Ishikawa (cell line): Measurements from ENCODE around the gene FSTL1.

Source experiments
- CEBPB ChIP-seq: IDR thresholded peaks from 2 replicates; pipeline ENCODE4 v1.6.1; 2012
- CREB1 ChIP-seq: IDR thresholded peaks from 2 replicates; pipeline ENCODE4 v1.6.1; 2012; ENCODE audit warnings: low read depth
- EGR1 ChIP-seq: IDR thresholded peaks from 2 replicates; pipeline ENCODE4 v1.6.1; 2012
- EP300 ChIP-seq: IDR thresholded peaks from 2 replicates; pipeline ENCODE4 v1.6.1; 2012; ENCODE audit warnings: borderline replicate concordance
- FOXM1 ChIP-seq: IDR thresholded peaks from 2 replicates; pipeline ENCODE4 v1.6.1; 2012; ENCODE audit warnings: low read depth, borderline replicate concordance
- NFIC ChIP-seq: IDR thresholded peaks from 2 replicates; pipeline ENCODE4 v1.6.1; 2012
- RAD21 ChIP-seq: IDR thresholded peaks from 2 replicates; pipeline ENCODE4 v1.6.1; 2012; ENCODE audit warnings: low read depth
- TAF1 ChIP-seq: IDR thresholded peaks from 2 replicates; pipeline ENCODE4 v1.6.1; 2012; ENCODE audit warnings: low read depth, mild to moderate bottlenecking
- TCF12 ChIP-seq: IDR thresholded peaks from 2 replicates; pipeline ENCODE4 v1.6.1; 2012; ENCODE audit warnings: low read depth
- TEAD4 ChIP-seq: IDR thresholded peaks from 2 replicates; pipeline ENCODE4 v1.6.1; 2012
- YY1 ChIP-seq: IDR thresholded peaks from 2 replicates; pipeline ENCODE4 v1.6.1; 2012; ENCODE audit warnings: low read depth
- ZBTB7A ChIP-seq: IDR thresholded peaks from 2 replicates; pipeline ENCODE4 v1.6.1; 2012; ENCODE audit warnings: low read depth
- TF ChIP-seq, protein P1 (sequence below): IDR thresholded peaks from 2 replicates; pipeline ENCODE4 v1.6.1; 2012
- TF ChIP-seq, protein P2 (sequence below): IDR thresholded peaks from 2 replicates; pipeline ENCODE4 v1.6.1; 2012
- TF ChIP-seq, protein P3 (sequence below): IDR thresholded peaks from 2 replicates; pipeline ENCODE4 v1.6.1; 2012; ENCODE audit warnings: low read depth, mild to moderate bottlenecking

The FSTL1 gene

DNA sequence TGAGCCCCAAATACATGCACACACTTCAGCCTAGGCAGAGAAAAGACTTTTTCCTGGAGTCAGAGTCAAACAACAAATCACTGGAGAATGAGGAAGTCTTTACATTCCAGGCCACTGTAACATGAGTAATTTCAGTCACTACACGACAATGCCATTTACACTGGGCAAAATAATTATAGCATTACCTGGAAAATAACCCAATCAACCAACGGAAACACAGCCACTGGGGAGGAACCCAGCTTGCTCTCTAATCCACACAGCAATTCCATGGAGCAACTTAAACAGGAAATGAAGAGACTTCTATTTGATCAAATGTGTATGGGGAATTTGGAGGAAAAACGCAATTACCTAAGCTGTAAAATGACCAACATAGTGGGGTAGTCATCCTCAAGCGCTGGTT, 15.2 kb downstream of the FSTL1 start:
- TF ChIP-seq, protein P1, sequence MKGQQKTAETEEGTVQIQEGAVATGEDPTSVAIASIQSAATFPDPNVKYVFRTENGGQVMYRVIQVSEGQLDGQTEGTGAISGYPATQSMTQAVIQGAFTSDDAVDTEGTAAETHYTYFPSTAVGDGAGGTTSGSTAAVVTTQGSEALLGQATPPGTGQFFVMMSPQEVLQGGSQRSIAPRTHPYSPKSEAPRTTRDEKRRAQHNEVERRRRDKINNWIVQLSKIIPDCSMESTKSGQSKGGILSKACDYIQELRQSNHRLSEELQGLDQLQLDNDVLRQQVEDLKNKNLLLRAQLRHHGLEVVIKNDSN = no peak
- TF ChIP-seq TAF1 (0 out of 2 replicates have a peak, but pooled peaks have one; percentile 11), FOXM1 (peak; percentile 73; the same call in 1 of the 2 replicates), CREB1 (peak; percentile 15; the same call in 1 of the 2 replicates), EP300 (peak; percentile 90), TCF12 (peak; percentile 76), ZBTB7A (no peak), NFIC (peak; percentile 55; the same call in 1 of the 2 replicates), TEAD4 (peak; percentile 96)

DNA sequence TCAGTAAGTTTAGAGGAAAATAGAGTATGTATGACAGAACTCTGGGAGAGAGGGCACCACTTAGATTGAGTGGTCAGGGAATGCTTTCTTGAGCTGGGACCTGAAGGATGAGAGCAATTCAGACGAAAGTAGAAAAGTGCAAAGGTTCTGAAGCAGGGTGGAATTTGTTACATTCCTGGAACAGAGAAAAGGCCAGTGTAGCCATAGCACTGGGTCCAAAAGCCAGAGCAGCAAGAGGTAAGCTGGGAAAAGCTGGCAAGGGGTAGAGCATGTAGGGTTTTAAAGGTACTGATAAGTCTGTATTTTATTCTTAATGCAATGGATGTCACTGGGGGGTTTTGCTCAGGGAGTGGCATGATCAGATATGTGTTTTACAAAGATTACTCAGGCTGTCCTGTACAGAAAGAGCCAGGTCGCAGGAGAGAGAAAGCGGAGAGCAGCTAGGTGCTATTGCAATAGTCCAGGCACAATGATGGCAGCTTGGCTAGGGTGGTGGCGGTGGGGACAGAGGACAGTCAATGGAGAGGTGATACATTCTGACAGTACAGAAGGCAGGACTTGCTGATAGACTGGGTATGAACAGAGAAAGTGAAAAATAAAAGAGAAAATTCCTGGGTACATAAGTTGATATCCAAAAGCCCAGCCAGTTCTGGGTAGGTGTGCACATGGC, 17.0 kb downstream of the FSTL1 start:
- TF ChIP-seq ZBTB7A = no peak
- no peak for TF ChIP-seq CREB1
- no peak for TF ChIP-seq TAF1
- TF ChIP-seq, protein P2, sequence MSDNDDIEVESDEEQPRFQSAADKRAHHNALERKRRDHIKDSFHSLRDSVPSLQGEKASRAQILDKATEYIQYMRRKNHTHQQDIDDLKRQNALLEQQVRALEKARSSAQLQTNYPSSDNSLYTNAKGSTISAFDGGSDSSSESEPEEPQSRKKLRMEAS = no peak
- TF ChIP-seq NFIC = no peak
- TF ChIP-seq, protein P3, sequence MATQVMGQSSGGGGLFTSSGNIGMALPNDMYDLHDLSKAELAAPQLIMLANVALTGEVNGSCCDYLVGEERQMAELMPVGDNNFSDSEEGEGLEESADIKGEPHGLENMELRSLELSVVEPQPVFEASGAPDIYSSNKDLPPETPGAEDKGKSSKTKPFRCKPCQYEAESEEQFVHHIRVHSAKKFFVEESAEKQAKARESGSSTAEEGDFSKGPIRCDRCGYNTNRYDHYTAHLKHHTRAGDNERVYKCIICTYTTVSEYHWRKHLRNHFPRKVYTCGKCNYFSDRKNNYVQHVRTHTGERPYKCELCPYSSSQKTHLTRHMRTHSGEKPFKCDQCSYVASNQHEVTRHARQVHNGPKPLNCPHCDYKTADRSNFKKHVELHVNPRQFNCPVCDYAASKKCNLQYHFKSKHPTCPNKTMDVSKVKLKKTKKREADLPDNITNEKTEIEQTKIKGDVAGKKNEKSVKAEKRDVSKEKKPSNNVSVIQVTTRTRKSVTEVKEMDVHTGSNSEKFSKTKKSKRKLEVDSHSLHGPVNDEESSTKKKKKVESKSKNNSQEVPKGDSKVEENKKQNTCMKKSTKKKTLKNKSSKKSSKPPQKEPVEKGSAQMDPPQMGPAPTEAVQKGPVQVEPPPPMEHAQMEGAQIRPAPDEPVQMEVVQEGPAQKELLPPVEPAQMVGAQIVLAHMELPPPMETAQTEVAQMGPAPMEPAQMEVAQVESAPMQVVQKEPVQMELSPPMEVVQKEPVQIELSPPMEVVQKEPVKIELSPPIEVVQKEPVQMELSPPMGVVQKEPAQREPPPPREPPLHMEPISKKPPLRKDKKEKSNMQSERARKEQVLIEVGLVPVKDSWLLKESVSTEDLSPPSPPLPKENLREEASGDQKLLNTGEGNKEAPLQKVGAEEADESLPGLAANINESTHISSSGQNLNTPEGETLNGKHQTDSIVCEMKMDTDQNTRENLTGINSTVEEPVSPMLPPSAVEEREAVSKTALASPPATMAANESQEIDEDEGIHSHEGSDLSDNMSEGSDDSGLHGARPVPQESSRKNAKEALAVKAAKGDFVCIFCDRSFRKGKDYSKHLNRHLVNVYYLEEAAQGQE = no peak
- TF ChIP-seq FOXM1 = no peak
- TF ChIP-seq TEAD4 = no peak
- TF ChIP-seq, protein P1 = no peak
- TF ChIP-seq RAD21 = no peak

DNA sequence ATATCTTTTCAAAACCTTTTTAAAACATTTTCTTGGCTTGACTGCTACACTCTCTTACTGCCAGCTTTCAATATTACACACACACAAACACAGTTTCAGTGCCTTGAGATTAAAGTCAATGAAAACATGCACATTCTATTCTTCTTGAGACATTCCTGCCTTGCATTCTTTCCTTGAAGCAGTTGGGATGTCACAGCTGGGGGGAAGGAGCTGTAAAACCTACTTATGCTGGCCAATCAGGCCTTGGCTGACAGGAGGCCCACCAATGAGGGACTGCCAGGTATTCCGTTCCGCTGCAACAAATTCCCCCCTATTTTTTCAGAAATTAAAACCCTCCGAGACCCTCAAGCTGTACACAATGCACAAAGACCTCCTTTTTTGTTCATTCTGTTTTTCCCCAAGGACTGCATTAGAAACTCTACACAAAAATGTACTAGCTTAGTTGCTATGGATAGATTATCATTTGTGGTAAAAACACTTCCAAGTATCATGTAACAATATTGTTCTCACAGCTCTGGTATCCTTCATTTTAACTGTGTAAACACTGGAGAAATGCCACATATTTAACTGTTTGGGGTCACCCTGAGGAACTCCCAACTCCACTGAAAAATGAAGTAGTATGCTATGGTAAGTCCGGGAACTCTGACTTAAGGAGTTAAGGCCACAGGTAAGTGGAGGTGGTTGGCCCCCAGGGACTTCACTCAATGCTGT, 18.5 kb downstream of the FSTL1 start:
- TF ChIP-seq ZBTB7A (no peak), FOXM1 (peak; percentile 72; the same call in 1 of the 2 replicates), YY1 (no peak), TEAD4 (peak; percentile 96), TCF12 (no peak; the same call in 1 of the 2 replicates), RAD21 (no peak), NFIC (peak; percentile 3; the same call in 1 of the 2 replicates), CREB1 (peak; percentile 36; the same call in 1 of the 2 replicates), EP300 (peak; percentile 82), TAF1 (no peak), CEBPB (no peak), EGR1 (no peak)
- TF ChIP-seq, protein P1 = no peak
- TF ChIP-seq, protein P3 = no peak
- TF ChIP-seq, protein P2 = peak; percentile 67; the same call in 1 of the 2 replicates

DNA sequence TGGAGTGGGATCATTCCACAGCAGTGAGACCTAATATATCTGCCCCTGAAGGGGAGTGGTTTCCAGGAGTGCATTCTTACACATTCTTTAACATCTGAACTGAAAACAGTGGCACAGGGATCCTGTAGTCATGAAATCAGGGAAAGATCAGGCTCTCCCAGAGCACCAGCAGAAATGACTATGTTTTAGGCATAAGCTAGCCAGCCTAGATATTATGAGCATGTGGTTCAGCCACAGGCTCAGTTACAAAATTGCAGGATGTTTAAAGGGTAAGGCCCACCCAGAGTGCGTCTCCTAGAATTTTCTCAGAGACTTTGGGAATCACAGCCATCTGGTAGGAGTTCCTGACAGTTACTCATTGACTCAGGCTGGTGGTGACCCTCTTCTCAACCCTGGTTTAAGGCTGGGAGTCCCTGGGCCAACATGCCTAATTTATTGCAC, 20.9 kb downstream of the FSTL1 start:
- no peak for TF ChIP-seq RAD21
- TF ChIP-seq TAF1 = no peak
- TF ChIP-seq, protein P3 = no peak
- TF ChIP-seq ZBTB7A = no peak
- TF ChIP-seq, protein P2 = no peak
- no peak for TF ChIP-seq YY1
- no peak for TF ChIP-seq TCF12
- TF ChIP-seq EGR1 = no peak
- no peak for TF ChIP-seq FOXM1
- no peak for TF ChIP-seq CEBPB
- no peak for TF ChIP-seq EP300
- no peak for TF ChIP-seq NFIC
- TF ChIP-seq, protein P1 = no peak
- no peak for TF ChIP-seq CREB1
